ENCODE measurements around the gene PSMC1. TPM values are rescaled to one million over a fixed set of nuclear protein-coding genes. Genes with fewer than 3 reads are reported as not detected.

PSMC1 gene
- total RNA-seq, 2 experiments from 2014 or later = 93.1 to 120 TPM

GRCh38 chr14:90299408-90299807, 43.1 kb downstream of the PSMC1 start:
- CTCF ChIA-PET = interaction anchor here (0.8 to 1.8 kb wide), 2 partner anchors 10 to 100 kb away, joined by 4 to 8 read pairs; no protein-coding TSS in a partner anchor
- ATAC-seq (no peak), DNase-seq (peak; percentile 22)
- H3K27ac Mint-ChIP-seq = no peak overlapping the region
- no peak overlapping the region for H3K4me3 Mint-ChIP-seq
- peaks cover 2% of the 10 kb centered on the region for H3K9me3 Mint-ChIP-seq (ENCODE audit: low read depth)
- peaks cover 19% of the 10 kb centered on the region for H3K36me3 Mint-ChIP-seq
- H3K4me1 Mint-ChIP-seq = peaks cover 6% of the 10 kb centered on the region
- no peaks in the 10 kb centered on the region for H3K27me3 Mint-ChIP-seq

DNA sequence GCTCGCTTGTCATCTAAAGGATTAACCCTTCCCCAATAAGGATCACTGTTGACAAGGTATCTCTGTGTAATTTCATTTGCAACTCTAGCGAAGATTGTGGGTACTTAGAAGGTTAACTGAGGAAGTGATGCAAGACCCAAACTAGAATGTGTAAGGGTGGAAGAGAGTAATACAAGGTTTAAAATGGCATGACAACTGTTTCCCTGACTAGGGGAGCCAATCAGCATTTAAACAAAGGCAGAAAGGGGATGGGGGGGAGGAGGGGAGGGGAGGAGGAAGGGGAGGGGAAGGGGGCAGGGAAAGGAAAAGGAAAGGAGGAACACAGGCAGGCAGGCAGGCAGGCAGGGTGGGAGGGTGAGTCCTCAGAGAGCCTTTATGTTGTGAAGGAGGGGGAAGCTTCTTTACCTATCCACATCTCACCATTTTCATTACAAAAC, 44.3 kb downstream of the PSMC1 start:
- Mint-ChIP-seq H3K9me3 (ENCODE audit: low read depth) (peaks cover 2% of the 10 kb centered on the region), H3K4me1 (peaks cover 14% of the 10 kb centered on the region), H3K4me3 (no peak overlapping the region), H3K27me3 (no peaks in the 10 kb centered on the region), H3K27ac (peak overlapping the region; percentile 73), H3K36me3 (peaks cover 17% of the 10 kb centered on the region)
- DNase-seq (peak; percentile 27), ATAC-seq (peak; percentile 53)
- CTCF ChIA-PET = interaction anchor here (2.1 to 4.1 kb wide), 2 partner anchors 99 to 458 kb away, joined by 10 to 20 read pairs; no protein-coding TSS in a partner anchor

GRCh38 chr14:90301122-90301521, 44.8 kb downstream of the PSMC1 start:
- DNase-seq (peak; percentile 37), ATAC-seq (peak; percentile 32)
- H3K4me1 Mint-ChIP-seq = peaks cover 14% of the 10 kb centered on the region
- H3K27me3 Mint-ChIP-seq = no peaks in the 10 kb centered on the region
- peaks cover 17% of the 10 kb centered on the region for H3K36me3 Mint-ChIP-seq
- CTCF ChIA-PET = interaction anchor here (0.8 to 4.1 kb wide), 7 partner anchors 18 to 458 kb away, joined by 3 to 20 read pairs (median 4); no protein-coding TSS in a partner anchor
- peaks cover 2% of the 10 kb centered on the region for H3K9me3 Mint-ChIP-seq (ENCODE audit: low read depth)
- peak overlapping the region; percentile 59 for H3K27ac Mint-ChIP-seq
- H3K4me3 Mint-ChIP-seq = no peak overlapping the region

DNA sequence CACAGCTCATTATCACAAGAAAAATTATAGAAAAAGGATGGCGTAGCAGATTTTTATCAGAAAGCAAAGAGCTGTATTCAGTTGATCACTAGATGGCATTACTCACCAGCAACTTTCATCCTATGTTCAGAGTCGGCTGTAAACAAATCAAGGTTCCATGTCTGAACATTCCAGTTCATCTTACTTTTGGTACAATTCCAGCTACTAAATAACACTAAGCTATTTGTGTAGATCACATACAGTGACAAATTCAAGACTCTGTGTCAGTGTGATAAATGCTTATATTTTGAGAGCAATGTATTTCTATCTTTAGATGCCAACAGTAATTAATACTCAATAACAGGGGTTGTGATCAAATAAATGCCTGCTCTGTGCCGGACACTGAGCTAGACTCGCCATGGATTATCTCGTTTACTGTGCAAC, 45.3 kb downstream of the PSMC1 start:
- no peak overlapping the region for H3K27ac Mint-ChIP-seq
- CTCF ChIA-PET = interaction anchor here (0.8 to 4.1 kb wide), 7 partner anchors 18 to 457 kb away, joined by 3 to 20 read pairs (median 4); no protein-coding TSS in a partner anchor
- H3K27me3 Mint-ChIP-seq = no peaks in the 10 kb centered on the region
- DNase-seq (no peak), ATAC-seq (peak; percentile 33)
- peaks cover 14% of the 10 kb centered on the region for H3K4me1 Mint-ChIP-seq
- H3K9me3 Mint-ChIP-seq (ENCODE audit: low read depth) = peaks cover 2% of the 10 kb centered on the region
- H3K4me3 Mint-ChIP-seq = no peak overlapping the region
- peaks cover 17% of the 10 kb centered on the region for H3K36me3 Mint-ChIP-seq

- Mint-ChIP-seq H3K36me3 (peaks cover 17% of the 10 kb centered on the region), H3K27ac (no peak overlapping the region), H3K27me3 (no peaks in the 10 kb centered on the region), H3K9me3 (ENCODE audit: low read depth) (peaks cover 2% of the 10 kb centered on the region), H3K4me3 (no peak overlapping the region), H3K4me1 (peaks cover 14% of the 10 kb centered on the region)
- CTCF ChIA-PET = interaction anchor here (2.1 to 4.1 kb wide), 3 partner anchors 97 to 456 kb away, joined by 10 to 20 read pairs (median 11); no protein-coding TSS in a partner anchor
- DNase-seq (peak; percentile 26), ATAC-seq (no peak)
These were observed 46.4 kb downstream of the PSMC1 start for GRCh38 chr14:90302529-90303303.

DNA sequence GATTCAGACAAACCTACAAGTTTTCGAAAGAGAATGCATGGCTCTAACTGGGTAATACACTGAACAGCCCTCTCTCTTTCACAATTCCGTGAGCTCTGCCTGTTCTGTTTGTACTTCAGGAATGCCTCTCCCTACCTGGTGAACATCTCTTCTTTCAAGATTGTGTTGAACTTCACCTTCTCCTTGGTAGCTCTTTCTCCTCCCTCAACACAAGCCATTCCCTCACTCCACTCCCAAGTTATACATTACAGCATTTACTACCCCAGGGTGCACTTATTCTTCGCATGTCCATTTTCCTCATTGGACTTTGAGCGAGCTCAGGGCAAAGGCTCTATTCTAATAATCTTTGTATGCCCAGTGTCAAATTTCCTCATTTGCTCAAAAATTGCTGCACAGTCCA, 47.1 kb downstream of the PSMC1 start:
- no peak overlapping the region for H3K27ac Mint-ChIP-seq

DNA sequence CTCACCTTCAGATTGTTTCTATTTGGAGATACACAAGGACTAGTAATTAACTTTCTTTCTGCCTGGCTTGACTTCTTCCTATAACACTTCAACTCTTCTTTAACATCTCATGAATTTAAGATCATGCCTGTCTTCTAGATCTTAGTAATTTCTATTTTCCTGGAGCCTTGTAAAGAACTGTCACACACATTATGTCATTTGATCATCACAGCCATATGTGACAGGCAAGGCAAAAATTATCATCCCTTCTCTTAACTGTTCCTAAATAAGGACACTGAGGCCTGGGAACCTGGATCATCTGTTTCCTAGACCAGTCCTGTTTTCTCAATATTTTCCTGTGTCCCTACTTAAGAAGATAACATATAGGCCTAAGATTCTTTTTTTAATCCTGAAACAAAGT, 48.1 kb downstream of the PSMC1 start:
- H3K36me3 Mint-ChIP-seq = peaks cover 23% of the 10 kb centered on the region
- ATAC-seq (no peak), DNase-seq (no peak)
- H3K4me1 Mint-ChIP-seq = peaks cover 14% of the 10 kb centered on the region
- H3K27ac Mint-ChIP-seq = no peak overlapping the region
- H3K9me3 Mint-ChIP-seq (ENCODE audit: low read depth) = peaks cover 2% of the 10 kb centered on the region
- H3K27me3 Mint-ChIP-seq = no peaks in the 10 kb centered on the region
- CTCF ChIA-PET = no interaction called here
- no peak overlapping the region for H3K4me3 Mint-ChIP-seq

More for the DNA sequence above, 47.1 kb downstream of the PSMC1 start:
- CTCF ChIA-PET = interaction anchor here (4.1 kb wide), 1 partner anchor 456 kb away, joined by 20 read pairs; no protein-coding TSS in a partner anchor
- Mint-ChIP-seq H3K9me3 (ENCODE audit: low read depth) (peaks cover 2% of the 10 kb centered on the region), H3K27me3 (no peaks in the 10 kb centered on the region), H3K4me3 (no peak overlapping the region), H3K36me3 (peaks cover 19% of the 10 kb centered on the region), H3K4me1 (peaks cover 14% of the 10 kb centered on the region)
- ATAC-seq (no peak), DNase-seq (no peak)

DNA sequence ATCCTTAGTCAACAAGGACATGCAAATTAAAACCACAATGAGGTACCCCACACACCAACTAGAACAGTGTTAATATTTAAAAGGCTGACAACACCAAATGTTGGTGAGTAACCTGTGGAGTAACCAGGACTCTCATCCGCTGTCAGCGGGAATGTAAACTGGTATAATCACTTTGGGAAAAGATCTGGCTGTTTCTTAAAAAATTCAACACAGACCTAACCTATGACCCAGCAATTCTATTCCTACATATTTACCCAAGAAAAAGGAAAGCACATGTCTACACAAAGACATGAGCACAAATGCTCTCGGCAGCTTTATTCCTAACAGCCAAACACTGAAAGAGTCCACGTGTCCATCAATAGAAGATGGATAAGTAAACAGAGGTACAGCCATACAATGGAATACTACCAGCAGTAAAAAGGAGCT, 48.8 kb downstream of the PSMC1 start:
- Mint-ChIP-seq H3K36me3 (peaks cover 25% of the 10 kb centered on the region), H3K27me3 (no peaks in the 10 kb centered on the region), H3K27ac (no peak overlapping the region), H3K4me3 (no peak overlapping the region), H3K9me3 (ENCODE audit: low read depth) (peaks cover 2% of the 10 kb centered on the region), H3K4me1 (peaks cover 14% of the 10 kb centered on the region)
- ATAC-seq (no peak), DNase-seq (peak; percentile 2)
- CTCF ChIA-PET = no interaction called here

DNA sequence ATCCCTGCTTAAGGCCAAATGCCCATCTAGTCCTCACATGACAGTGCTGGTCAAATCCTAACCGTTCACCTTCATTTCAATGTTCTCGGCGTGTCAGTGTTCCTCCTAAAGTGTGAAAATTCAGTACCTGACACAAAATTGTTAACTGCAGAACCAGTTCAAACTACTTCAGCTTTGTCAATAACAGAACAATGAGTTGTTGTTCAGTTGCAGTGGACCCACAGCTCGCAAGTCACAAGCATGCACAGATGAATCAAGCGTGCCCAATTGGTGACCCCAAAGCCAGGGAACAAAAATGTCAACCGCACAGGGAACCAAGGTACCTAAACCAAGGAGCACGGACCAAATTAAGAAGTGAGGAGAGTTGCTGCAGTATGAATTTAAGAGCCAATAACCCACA, 52.2 kb downstream of the PSMC1 start:
- CTCF ChIA-PET = interaction anchor here (1.2 kb wide), 1 partner anchor 389 kb away, joined by 3 read pairs; no protein-coding TSS in a partner anchor
- no peak for ATAC-seq
- Mint-ChIP-seq H3K4me1 (peaks cover 8% of the 10 kb centered on the region), H3K27me3 (no peaks in the 10 kb centered on the region), H3K4me3 (no peak overlapping the region), H3K9me3 (ENCODE audit: low read depth) (no peaks in the 10 kb centered on the region), H3K36me3 (peaks cover 36% of the 10 kb centered on the region), H3K27ac (no peak overlapping the region)
- DNase-seq = peak; percentile 15

DNA sequence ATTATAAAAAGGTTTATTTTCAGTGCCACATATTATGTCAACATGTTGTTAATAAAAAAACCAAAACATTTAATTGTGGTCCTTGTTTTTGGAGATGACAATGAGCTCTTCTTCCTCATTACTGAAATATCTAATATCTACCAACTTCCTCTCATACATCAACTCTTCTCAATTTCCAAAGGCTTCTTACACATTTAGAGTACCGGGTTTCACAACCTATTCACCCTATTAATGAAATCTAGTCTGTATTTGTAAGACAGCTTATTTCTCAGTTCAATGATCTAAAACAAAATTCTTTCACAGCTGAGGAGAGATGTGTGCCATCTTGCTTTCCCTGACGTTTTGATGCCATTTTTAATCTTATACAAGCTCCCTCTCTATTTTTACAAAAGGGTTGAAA, 60.9 kb downstream of the PSMC1 start:
- H3K4me3 Mint-ChIP-seq = no peak overlapping the region
- DNase-seq (no peak), ATAC-seq (no peak)
- H3K9me3 Mint-ChIP-seq (ENCODE audit: low read depth) = no peaks in the 10 kb centered on the region
- peaks cover 8% of the 10 kb centered on the region for H3K4me1 Mint-ChIP-seq
- H3K27ac Mint-ChIP-seq = no peak overlapping the region
- CTCF ChIA-PET = no interaction called here
- peaks cover 42% of the 10 kb centered on the region for H3K36me3 Mint-ChIP-seq
- no peaks in the 10 kb centered on the region for H3K27me3 Mint-ChIP-seq

DNA sequence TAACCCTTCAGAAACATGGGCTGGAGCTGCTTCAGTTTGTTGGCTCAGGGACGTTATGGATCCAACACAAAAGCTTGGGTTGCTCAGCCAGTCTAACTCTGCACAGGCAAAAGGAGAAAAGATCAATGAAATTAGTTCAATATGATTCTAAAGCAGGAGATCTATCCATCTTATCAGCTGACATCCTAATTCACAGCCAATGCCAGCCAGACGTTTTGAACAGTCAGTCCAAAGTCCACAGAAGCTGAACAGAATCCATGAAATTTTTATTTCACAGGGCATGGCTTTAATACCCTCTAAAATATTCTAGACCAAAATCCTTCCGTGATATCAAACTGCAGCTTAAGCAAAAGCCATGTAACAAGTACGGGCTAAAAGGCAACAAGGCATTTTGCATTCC, 61.7 kb downstream of the PSMC1 start:
- Mint-ChIP-seq H3K27me3 (no peaks in the 10 kb centered on the region), H3K27ac (no peak overlapping the region), H3K36me3 (peaks cover 40% of the 10 kb centered on the region), H3K4me3 (no peak overlapping the region), H3K4me1 (peaks cover 8% of the 10 kb centered on the region), H3K9me3 (ENCODE audit: low read depth) (no peaks in the 10 kb centered on the region)
- CTCF ChIA-PET = no interaction called here
- no peak for DNase-seq
- no peak for ATAC-seq

DNA sequence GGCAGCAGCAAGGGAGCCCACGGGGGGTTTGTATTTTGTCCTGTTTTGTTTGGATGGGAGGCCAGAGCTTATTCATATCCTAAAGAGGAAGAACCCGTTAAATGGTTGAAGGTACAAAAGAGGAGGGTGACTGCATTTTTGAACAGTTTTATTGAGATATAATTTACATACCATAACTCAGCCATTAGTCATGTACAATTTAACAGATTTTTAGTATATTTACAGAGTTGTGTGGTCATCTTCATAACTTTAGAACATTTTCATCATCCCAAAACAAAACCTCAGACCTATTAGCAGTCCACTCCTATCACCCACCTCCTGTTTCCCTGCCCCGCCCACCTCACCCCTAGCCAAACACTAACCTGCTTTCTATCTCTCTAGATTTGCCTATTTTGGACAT, 62.8 kb downstream of the PSMC1 start:
- no peak for ATAC-seq
- Mint-ChIP-seq H3K4me3 (no peak overlapping the region), H3K4me1 (peaks cover 8% of the 10 kb centered on the region), H3K27me3 (no peaks in the 10 kb centered on the region), H3K36me3 (peaks cover 33% of the 10 kb centered on the region), H3K27ac (no peak overlapping the region), H3K9me3 (ENCODE audit: low read depth) (no peaks in the 10 kb centered on the region)
- DNase-seq = no peak
- CTCF ChIA-PET = interaction anchor here (0.7 to 1.2 kb wide), 2 partner anchors 18 to 199 kb away, joined by 3 to 4 read pairs; no protein-coding TSS in a partner anchor

DNA sequence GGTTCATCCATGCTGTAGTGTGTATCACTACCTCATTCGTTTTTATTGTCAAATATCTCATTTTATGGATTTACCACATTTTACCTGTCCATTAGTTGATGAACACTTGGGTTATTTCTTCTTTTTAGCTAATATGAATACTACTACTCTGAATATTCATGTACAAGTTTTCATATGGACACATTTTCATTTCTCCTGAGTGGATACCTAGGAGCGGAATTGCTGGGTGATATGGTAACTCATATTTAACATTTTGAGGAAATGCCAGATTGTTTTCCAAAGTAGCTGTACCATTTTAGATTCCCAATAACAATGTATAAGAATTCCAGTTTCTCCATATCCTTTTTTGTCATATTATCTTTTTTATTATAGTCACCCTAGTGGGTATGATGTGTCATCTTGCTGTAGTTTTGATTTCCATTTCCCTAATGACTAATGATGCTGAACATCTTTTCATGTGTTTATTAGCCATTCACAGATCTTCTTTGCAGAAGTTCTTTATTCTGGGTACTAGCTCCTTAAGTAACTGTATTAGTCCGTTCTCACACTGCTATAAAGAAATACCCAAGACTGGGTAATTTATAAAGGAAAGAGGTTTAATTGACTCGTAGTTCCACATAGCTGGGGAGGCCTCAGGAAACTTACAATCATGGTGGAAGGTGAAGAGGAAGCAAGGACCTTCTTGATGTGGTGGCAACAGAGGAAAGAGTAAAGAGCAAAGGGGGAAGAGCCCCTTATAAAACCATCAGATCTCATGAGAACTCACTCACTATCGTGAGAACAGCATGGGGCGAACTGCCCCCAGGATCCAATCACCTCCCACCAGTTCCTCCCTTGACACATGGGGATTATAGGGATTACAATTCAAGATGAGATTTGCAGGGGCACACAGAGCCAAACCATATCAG, 63.5 kb downstream of the PSMC1 start:
- CTCF ChIA-PET = interaction anchor here (0.6 to 1.2 kb wide), 3 partner anchors 18 to 198 kb away, joined by 3 to 4 read pairs (median 3); no protein-coding TSS in a partner anchor
- Mint-ChIP-seq H3K4me3 (no peak overlapping the region), H3K27ac (no peak overlapping the region), H3K27me3 (no peaks in the 10 kb centered on the region), H3K36me3 (peaks cover 36% of the 10 kb centered on the region), H3K9me3 (ENCODE audit: low read depth) (no peaks in the 10 kb centered on the region), H3K4me1 (peaks cover 8% of the 10 kb centered on the region)
- no peak for DNase-seq
- ATAC-seq = no peak
